NCI-H2029 (cell line): ENCODE data around the gene OR52N4.
"Not testable (repeated sequence)": the region's sequence is repeated elsewhere in the genome, so short reads cannot be mapped to it uniquely, and the experiment has no call there.

Experiments
- DNase-seq: peaks from one replicate; lab custom pipeline; 2025; lab: John Stamatoyannopoulos, UW

The OR52N4 gene

DNA sequence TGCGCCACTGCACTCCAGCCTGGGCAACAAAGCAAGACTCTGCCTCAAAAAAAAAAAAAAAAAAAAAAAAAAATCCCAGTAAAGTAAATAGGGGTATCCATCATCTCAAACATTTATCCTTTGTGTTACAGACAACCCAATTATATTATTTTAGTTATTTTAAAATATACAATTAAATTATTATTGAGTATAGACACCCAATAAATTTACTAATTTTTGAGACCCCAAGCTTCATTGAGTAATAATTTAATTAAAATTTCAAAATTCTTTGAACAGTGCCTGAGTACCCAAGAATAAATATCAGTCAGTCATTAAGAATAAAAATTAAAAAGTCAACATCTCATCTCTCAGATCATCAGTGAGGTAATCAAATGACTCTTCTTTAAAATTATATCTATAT is at the start of gene OR52N4:
Gene OR52N4, plus strand, starts transcription at position 301 of the 400 bp plus-strand sequence. CDS start 498 bp downstream, outside the sequence.
- no peak for DNase-seq

DNA sequence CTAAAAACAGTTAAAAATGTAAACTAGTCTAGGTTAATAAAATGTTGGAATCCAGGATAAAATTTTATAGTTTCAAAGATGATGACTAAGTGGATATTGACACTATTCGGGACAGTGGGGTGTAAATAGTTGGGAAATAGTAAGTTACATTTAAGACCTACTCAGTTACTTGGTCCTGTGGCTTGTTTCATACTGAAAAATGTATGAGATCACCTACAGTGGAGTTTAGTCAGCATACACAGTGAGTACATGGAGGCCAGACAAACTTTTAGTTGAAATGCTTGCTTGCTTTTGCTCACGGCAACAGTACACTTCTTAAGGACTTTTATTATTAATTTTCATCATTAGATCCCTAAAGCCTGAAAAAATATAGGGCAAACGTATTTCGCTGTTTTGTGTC is 48.4 kb upstream of the OR52N4 start:
- DNase-seq, result no peak

DNA sequence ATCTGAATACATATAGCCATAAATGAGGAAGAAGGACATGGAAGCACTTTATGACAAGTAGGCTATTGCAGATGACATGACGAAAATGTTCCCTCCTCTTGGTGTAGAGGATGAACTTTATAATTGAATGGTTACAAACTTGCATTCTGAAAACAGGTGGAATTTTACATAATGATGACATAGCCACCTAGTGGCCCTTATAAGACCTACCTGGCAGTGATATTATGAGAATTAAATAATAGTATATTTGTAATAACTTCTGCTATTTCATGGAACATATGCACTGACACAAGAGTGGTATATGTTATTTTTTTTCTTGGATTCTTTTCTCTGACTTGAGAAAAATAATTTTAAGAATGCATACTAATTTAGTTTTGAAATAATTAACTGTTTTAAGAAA is 41.5 kb upstream of the OR52N4 start:
- no peak for DNase-seq

DNA sequence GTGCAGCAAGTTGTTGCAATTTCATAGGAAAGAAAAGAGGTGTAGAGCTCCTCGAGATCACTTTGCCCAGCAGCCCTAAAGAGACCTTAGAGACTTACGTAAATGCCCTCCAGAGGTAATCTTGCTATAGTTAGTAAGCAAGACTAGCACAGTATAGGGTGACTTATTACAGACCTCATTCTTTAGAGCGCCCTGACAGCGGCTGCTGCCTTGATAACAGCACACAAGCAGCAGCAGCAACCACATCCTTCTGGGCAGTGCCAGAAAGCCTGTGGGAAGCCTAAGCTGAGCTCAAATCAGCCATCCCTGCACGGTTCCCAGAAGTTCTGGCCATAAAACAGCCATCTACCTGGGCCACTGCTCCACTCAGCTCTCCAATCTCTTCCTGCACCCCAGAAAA is 40.3 kb upstream of the OR52N4 start:
- DNase-seq, result no peak

DNA sequence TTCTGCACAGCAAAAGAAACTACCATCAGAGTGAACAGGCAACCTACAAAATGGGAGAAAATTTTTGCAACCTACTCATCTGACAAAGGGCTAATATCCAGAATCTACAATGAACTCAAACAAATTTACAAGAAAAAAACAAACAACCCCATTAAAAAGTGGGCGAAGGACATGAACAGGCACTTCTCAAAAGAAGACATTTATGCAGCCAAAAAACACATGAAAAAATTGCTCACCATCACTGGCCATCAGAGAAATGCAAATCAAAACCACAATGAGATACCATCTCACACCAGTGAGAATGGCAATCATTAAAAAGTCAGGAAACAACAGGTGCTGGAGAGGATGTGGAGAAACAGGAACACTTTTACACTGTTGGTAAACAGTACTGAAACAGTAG is 37.5 kb upstream of the OR52N4 start:
- not testable (repeated sequence) for DNase-seq

DNA sequence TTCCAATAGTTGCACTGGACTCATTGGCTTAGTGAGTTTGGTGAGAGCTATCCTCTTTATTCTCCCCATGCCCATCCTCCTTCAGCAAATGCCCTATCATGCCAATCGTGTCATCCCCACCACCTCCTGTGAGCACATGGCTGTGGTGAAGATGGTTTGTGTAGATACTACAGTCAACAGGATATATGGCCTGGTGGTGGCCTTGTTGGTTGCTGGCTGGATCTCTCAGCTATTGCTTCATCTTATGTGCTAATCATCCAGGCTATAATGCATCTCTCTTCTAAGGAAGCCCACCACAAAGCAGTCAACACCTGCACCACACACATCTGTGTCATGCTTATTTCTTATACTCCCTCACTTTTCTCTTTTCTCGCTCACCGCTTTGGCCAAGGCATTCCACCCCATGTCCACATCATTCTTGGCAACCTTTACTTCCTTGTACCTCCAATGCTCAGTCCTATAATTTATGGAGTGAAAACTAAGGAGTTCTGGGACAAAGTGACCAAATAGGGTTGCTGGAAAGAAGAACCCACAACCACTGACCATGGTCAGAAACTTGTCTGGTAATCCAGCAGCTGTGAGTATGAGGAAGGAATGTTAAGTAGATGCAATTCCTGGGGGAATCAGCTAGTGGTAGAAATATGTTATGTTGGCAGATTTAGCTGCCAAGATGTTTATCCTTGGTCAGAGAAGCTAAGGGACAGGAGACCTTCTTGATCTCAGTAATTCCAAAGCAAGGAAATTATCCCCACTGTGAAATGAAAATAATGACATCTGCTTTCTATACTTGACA is 34.1 kb upstream of the OR52N4 start:
- DNase-seq, result no peak

DNA sequence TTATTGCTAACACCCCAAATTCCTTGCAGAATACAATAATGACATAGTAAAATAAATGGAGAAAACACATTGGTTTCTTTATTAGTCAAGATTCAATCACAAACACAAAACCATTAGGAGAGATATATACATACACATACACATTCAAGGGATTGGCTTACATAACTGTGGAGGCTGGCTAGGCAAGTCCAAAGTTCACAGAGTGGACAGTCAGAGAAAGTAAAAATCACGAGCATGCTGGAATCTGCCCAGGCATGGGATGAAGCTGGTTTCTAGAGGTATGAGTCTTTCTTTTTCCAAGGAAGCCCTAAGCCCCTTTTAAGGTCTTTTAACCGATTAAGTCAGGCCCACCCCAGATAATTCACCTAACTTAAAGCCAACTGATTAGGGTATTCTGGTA is 31.4 kb upstream of the OR52N4 start:
- DNase-seq, result no peak

DNA sequence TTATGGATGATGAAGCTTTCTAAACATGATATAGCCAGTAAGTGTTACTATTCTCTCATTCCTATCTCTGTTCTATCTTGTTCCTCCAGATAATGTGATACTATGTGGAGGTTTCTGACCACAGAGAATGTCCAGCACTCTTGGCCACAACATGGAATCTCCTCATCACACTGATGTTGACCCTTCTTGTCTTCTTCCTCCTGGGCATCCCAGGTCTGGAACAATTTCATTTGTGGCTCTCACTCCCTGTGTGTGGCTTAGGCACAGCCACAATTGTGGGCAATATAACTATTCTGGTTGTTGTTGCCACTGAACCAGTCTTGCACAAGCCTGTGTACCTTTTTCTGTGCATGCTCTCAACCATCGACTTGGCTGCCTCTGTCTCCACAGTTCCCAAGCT is 27.7 kb upstream of the OR52N4 start:
- no peak for DNase-seq

DNA sequence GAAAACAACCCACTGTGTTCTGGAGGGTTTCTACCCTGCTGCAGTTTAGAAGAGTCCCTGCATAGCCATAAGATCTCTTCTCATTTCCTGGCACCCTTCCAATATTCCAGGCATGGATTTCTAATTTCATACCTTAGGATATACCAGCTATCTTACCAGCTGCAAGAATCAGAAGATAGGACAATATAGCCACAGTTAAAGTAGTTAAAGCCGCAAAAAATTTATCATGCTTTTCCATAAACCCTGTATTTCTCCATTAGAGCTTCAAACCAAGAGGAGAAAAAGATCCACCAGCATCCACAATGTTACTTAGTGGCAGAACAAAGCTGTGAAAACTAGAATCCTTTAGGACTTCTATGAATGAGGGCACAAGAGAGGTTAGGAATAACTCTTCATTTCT is 26.4 kb upstream of the OR52N4 start:
- no peak for DNase-seq

DNA sequence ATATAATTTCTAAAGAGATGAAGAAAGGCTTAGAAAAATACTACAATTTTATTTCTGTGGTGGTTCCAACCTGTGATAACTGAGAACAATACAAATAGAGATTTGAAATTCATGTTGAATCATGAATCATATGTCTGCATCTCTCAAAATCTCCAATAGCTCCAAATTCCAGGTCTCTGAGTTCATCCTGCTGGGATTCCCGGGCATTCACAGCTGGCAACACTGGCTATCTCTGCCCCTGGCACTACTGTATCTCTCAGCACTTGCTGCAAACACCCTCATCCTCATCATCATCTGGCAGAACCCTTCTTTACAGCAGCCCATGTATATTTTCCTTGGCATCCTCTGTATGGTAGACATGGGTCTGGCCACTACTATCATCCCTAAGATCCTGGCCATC is 17.6 kb upstream of the OR52N4 start, which contains the start of gene OR56B1:
Gene OR56B1, plus strand, starts transcription at position 53 of the 400 bp plus-strand sequence. Its CDS starts 69 bp downstream, at position 122.
- DNase-seq, result no peak

DNA sequence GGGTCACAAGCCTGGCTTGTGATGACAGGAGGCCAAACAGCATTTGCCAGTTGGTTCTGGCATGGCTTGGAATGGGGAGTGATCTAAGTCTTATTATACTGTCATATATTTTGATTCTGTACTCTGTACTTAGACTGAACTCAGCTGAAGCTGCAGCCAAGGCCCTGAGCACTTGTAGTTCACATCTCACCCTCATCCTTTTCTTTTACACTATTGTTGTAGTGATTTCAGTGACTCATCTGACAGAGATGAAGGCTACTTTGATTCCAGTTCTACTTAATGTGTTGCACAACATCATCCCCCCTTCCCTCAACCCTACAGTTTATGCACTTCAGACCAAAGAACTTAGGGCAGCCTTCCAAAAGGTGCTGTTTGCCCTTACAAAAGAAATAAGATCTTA is 17.0 kb upstream of the OR52N4 start:
- no peak for DNase-seq

DNA sequence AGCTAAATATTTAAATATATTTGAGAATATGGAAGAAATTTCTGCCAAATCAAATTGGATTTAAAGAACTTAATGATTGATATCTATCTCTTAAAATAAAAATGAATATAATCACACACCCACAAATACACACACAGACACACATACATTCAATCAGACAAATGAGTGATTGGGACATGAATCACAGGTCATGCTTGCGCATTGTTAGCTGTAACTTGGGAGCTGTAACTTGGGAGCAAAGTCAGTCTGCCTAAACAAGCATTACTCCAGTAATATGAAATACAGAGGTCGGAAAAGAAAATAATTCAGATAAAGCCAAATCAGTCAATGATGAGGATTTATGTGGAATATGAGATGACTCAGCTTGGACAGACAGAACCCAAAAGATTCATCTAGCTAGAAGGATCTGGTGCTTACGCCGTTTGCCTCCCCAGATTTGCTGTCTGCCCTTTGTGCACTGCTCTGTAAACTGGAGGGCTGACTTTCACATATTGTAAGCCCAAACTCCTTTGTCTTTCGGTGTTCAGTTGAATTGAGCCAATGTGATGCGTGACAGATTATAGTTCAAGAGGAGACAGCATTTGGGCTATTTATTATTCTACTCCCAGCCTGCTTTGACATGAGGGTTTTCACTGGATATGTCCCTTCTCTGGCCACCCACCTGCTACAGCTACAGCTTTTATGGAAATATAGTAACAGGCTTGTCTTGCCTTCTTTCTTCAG is 16.2 kb upstream of the OR52N4 start:
- no peak for DNase-seq

DNA sequence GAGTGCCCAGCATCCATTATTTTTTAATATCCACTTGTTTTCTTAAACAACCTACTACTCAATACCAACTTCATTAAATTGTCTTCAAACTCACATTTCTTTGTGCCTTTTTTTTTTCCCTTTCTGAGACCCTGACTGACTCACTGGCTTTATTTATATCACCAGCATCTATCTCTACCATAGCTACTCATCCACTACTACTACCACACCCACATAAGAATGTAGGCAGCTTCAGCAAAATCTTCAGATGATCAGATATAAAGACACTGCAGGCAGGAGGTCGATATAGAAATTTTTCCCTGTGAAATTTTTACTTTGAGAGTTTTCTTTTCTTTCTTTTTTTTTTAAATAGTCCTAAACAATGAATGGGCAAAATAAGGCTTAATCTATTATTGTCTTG is 15.6 kb upstream of the OR52N4 start:
- no peak for DNase-seq

DNA sequence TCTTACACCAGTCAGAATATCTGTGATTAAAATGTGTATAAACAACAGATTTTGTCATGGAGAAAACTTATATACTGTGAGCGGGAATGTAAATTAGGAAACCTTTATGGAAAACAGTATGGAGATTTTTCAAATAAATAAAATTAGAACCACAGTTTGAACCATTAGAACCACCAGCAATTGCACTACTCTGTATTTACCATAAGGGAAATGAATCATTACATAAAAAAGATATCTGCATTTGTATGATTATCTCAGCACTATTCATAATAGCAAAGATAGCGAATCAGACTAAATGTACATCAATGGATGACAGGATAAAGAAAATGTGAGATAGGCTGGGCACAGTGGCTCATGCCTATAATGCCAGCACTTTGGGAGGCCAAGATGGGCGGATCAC is 7.4 kb upstream of the OR52N4 start:
- DNase-seq, result no peak

DNA sequence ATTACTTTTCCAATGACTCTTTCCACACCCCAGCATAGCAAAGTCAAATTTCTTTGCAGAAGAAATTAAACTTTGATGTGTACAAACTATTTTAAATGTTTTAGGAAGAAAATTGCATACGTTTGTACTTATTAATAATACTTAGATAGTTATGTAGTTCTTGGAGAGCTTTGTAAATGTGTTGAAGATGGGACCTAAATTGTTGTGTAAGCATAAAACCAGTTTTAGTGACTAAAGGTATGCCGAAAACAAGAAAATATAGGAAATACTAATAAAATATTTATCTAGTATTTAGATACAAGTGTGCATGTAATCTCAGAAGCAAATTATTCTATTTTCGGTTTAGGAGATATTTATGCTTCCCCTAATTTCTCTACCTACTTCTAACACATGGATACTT is 4.2 kb upstream of the OR52N4 start:
- no peak for DNase-seq

DNA sequence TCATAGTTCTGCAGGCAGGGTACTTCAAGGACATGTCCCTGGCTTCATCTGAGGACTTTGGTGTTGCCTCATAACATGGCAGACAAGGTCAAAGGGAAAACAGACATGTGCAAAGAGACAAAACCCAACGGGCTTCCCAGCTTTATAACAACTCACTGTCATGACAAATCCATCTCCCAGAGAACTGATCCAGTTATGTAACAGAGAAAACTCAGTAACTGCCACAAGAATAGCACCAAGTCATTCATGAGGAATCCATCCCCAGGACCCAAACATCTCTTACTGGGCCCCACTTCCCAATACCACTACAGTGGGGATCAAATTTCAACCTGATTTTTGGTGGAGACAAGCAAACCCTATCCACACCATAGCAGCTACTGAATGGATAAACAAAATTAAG is 13.0 kb downstream of the OR52N4 start:
- no peak for DNase-seq

DNA sequence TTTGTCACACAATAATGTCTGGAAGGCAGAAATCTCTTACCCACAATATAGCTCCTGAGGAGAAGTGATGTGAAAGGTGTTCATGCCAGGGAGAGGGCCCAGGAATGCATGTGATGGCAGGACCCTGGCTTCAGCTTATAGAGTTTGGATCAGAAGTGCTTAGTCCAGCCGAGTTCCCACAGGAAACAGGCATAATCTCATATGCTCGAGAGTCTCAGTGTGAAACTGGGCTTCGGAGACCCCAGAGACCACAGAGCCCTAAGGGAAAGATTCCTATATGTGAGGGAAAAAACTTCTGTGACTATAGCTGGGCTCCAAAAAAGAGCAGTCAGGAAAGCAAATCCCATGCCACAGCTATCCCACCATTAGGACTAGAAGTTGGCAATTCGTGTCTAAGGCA is 29.2 kb downstream of the OR52N4 start, which contains the start of gene OR52N5:
Gene OR52N5, minus strand, starts transcription at position 101 of the 400 bp plus-strand sequence. CDS start 4,721 bp downstream, outside the sequence.
- no peak for DNase-seq

DNA sequence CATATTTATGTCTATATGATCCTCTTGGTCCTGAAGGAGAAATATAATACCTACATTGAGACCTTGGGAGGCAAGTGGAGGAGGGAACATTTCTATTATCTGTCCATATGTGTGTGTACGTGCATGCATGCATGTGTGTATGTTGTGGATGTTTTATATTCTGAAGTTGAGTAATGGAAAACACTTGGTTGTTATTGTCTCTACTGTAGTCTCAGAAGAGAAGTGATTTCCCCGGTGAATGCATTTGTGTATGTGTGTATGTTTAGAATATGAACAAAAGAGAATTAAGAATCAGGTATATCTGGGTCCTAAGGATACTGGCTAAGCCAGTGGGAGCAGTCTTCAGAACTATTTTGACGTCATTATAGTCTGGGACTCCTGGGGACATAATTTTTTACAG is 37.1 kb downstream of the OR52N4 start, which contains the start of gene OR52N1:
Gene OR52N1, minus strand, starts transcription at position 101 of the 400 bp plus-strand sequence. CDS start 2,449 bp downstream, outside the sequence.
- no peak for DNase-seq

DNA sequence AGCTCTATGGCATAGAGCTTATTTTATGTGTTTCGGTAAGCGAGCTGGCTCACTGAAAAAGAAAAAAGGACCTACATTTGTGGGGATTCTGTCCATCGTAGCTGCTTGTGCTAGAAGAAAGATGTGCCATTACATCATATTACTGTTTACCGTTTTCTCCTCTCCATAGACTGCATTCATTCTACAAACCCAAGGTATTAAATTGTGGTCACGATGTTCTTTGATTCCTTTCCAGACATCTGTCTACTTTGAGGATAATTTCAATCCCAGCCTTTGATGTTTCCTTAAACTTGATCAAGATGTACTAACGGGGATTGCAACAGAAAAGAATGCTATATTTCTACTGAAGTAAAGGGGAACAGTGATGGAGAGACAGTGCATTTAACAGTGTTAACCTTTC is 42.5 kb downstream of the OR52N4 start:
- DNase-seq, result no peak

DNA sequence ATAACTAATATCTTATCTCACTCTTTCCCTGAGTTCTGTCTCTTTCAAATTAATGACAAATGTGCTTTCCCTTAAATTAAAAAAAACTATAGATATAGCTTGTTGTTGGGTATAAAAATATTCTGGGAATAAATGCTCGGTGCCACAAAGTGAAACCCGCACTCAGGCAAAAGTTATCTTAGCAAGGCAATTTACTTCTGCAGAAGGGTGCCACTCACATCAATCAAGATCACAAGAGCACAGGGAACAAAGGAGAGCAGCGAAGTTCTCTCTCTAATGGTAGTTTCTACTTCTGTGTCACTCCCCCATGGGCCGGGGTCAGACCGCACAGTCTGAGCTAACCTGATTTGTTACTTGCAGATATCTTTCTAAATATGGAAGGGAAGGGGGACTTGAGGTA is 49.9 kb downstream of the OR52N4 start:
- DNase-seq, result no peak
